Osteocyte (in vitro differentiated cells): ENCODE results near the gene PAH. TPM values are rescaled to one million over a fixed set of nuclear protein-coding genes. Genes with fewer than 3 reads are reported as not detected.

Experiments used
- DNase-seq: peaks from one replicate; pipeline ENCODE4 v3.0.0; 2021; ENCODE audit warnings: mixed read lengths; ENCODE audit not compliant: unreplicated experiment; ENCODE audit errors: extremely low spot score
- H3K27ac Mint-ChIP-seq: one replicate; pipeline ENCODE4 v1.8.0; 2021; ENCODE audit warnings: mild to moderate bottlenecking, mixed read lengths; ENCODE audit not compliant: unreplicated experiment
- H3K27me3 Mint-ChIP-seq: one replicate; pipeline ENCODE4 v1.8.0; 2021; ENCODE audit warnings: mixed read lengths; ENCODE audit not compliant: unreplicated experiment
- H3K36me3 Mint-ChIP-seq: one replicate; pipeline ENCODE4 v1.8.0; 2021; ENCODE audit warnings: mixed read lengths; ENCODE audit not compliant: unreplicated experiment
- H3K4me1 Mint-ChIP-seq: one replicate; pipeline ENCODE4 v1.8.0; 2021; ENCODE audit warnings: mixed read lengths; ENCODE audit not compliant: unreplicated experiment
- H3K4me3 Mint-ChIP-seq: one replicate; pipeline ENCODE4 v1.8.0; 2021; ENCODE audit warnings: mild to moderate bottlenecking, moderate library complexity, mixed read lengths; ENCODE audit not compliant: unreplicated experiment
- H3K9me3 Mint-ChIP-seq: one replicate; pipeline ENCODE4 v1.8.0; 2021; ENCODE audit warnings: mixed read lengths; ENCODE audit not compliant: unreplicated experiment
- CTCF ChIP-seq: fragments of 200-600 bp; sonication (generic); IDR thresholded peaks from 2 replicates; pipeline ENCODE4 v1.5.0; 2021; ENCODE audit warnings: antibody characterized with exemption, mild to moderate bottlenecking, moderate library complexity
- total RNA-seq: library from RNA; stranded (reverse); gene quantifications from 2 replicates; pipeline ENCODE4 v1.2.1, GENCODE V29; 2021

Gene PAH
- total RNA-seq, 1 donor from 2014 or later, result not detected

- H3K4me1 Mint-ChIP-seq, result no peaks in the 10 kb centered on the region
- peaks cover 4% of the 10 kb centered on the region for H3K9me3 Mint-ChIP-seq
- H3K36me3 Mint-ChIP-seq, result no peaks in the 10 kb centered on the region
Observed at GRCh38 chr12:102933168-102933567, 16.1 kb upstream of the PAH start.

GRCh38 chr12:102927220-102927619 is 10.2 kb upstream of the PAH start:
- H3K27ac Mint-ChIP-seq, result no peak overlapping the region
- no peaks in the 10 kb centered on the region for H3K27me3 Mint-ChIP-seq
- no peaks in the 10 kb centered on the region for H3K9me3 Mint-ChIP-seq
- no peak for TF ChIP-seq CTCF
- DNase-seq, result no peak
- H3K4me1 Mint-ChIP-seq, result no peaks in the 10 kb centered on the region
- no peaks in the 10 kb centered on the region for H3K36me3 Mint-ChIP-seq
- H3K4me3 Mint-ChIP-seq, result no peak overlapping the region

More at GRCh38 chr12:102933168-102933567, 16.1 kb upstream of the PAH start:
- no peak for TF ChIP-seq CTCF
- DNase-seq, result no peak
- no peaks in the 10 kb centered on the region for H3K27me3 Mint-ChIP-seq
- no peak overlapping the region for H3K27ac Mint-ChIP-seq
- no peak overlapping the region for H3K4me3 Mint-ChIP-seq

- Mint-ChIP-seq H3K27ac (no peak overlapping the region), H3K36me3 (no peaks in the 10 kb centered on the region), H3K4me3 (no peak overlapping the region), H3K4me1 (no peaks in the 10 kb centered on the region), H3K9me3 (no peaks in the 10 kb centered on the region), H3K27me3 (no peaks in the 10 kb centered on the region)
- no peak for TF ChIP-seq CTCF
- no peak for DNase-seq
Observed at GRCh38 chr12:102921240-102921639, 4.2 kb upstream of the PAH start.

- no peak overlapping the region for H3K4me3 Mint-ChIP-seq
Observed at GRCh38 chr12:102920271-102920670, 3.2 kb upstream of the PAH start.

GRCh38 chr12:102918840-102919239 is 1.8 kb upstream of the PAH start:
- Mint-ChIP-seq H3K27me3 (no peaks in the 10 kb centered on the region), H3K36me3 (no peaks in the 10 kb centered on the region), H3K4me3 (no peak overlapping the region), H3K27ac (no peak overlapping the region), H3K4me1 (no peaks in the 10 kb centered on the region), H3K9me3 (no peaks in the 10 kb centered on the region)
- DNase-seq, result no peak
- no peak for TF ChIP-seq CTCF

More at GRCh38 chr12:102920271-102920670, 3.2 kb upstream of the PAH start:
- Mint-ChIP-seq H3K4me1 (no peaks in the 10 kb centered on the region), H3K9me3 (no peaks in the 10 kb centered on the region), H3K36me3 (no peaks in the 10 kb centered on the region), H3K27me3 (no peaks in the 10 kb centered on the region), H3K27ac (no peak overlapping the region)
- no peak for TF ChIP-seq CTCF
- DNase-seq, result no peak
